IPS-NIHi7 (cell line): ENCODE results near the gene A3GALT2.
"Not testable (repeated sequence)": the region's sequence is repeated elsewhere in the genome, so short reads cannot be mapped to it uniquely, and the experiment has no call there.

ENCODE experiments used
- DNase-seq: peaks from one replicate; pipeline ENCODE4 v3.0.0; 2012; ENCODE audit warnings: mixed read lengths; ENCODE audit errors: extremely low spot score

The A3GALT2 gene

GRCh38 chr1:33314416-33314815 is 6.5 kb downstream of the A3GALT2 start:
- no peak for DNase-seq

GRCh38 chr1:33312413-33312749 is 8.5 kb downstream of the A3GALT2 start:
- no peak for DNase-seq

- DNase-seq = no peak
These were observed 9.0 kb downstream of the A3GALT2 start for GRCh38 chr1:33311706-33312412.

GRCh38 chr1:33310702-33311101 is 10.2 kb downstream of the A3GALT2 start:
- no peak for DNase-seq

GRCh38 chr1:33309351-33309750 is 11.5 kb downstream of the A3GALT2 start:
- not testable (repeated sequence) for DNase-seq

- DNase-seq = no peak
These were observed 13.4 kb downstream of the A3GALT2 start for GRCh38 chr1:33307494-33307864.

GRCh38 chr1:33306653-33307493 is 14.0 kb downstream of the A3GALT2 start:
- peak; percentile 31 for DNase-seq

GRCh38 chr1:33305816-33306652 is 14.9 kb downstream of the A3GALT2 start:
- no peak for DNase-seq

- no peak for DNase-seq
These were observed 15.9 kb downstream of the A3GALT2 start for GRCh38 chr1:33305016-33305415.

GRCh38 chr1:33302325-33302724 is 18.6 kb downstream of the A3GALT2 start:
- no peak for DNase-seq

GRCh38 chr1:33301273-33301984 is 19.5 kb downstream of the A3GALT2 start:
- no peak for DNase-seq

- no peak for DNase-seq
These were observed 20.2 kb downstream of the A3GALT2 start for GRCh38 chr1:33300673-33301072.

- no peak for DNase-seq
These were observed 21.3 kb downstream of the A3GALT2 start for GRCh38 chr1:33299461-33300155.

GRCh38 chr1:33298623-33299277 is 22.1 kb downstream of the A3GALT2 start:
- DNase-seq = peak; percentile 90

GRCh38 chr1:33297911-33298622 is 22.8 kb downstream of the A3GALT2 start:
- no peak for DNase-seq

GRCh38 chr1:33296824-33297223 is 24.1 kb downstream of the A3GALT2 start:
- no peak for DNase-seq

GRCh38 chr1:33296082-33296458 is 24.8 kb downstream of the A3GALT2 start:
- no peak for DNase-seq

GRCh38 chr1:33295450-33296081 is 25.3 kb downstream of the A3GALT2 start:
- DNase-seq = peak; percentile 95

- peak; percentile 32 for DNase-seq
These were observed 25.9 kb downstream of the A3GALT2 start for GRCh38 chr1:33295023-33295422.
